ENCODE results near the gene DYSF. TPM values are rescaled to one million over a fixed set of nuclear protein-coding genes. Genes with fewer than 3 reads are reported as not detected.

The DYSF gene
- total RNA-seq, 2 experiments from 2014 or later: not detected

DNA sequence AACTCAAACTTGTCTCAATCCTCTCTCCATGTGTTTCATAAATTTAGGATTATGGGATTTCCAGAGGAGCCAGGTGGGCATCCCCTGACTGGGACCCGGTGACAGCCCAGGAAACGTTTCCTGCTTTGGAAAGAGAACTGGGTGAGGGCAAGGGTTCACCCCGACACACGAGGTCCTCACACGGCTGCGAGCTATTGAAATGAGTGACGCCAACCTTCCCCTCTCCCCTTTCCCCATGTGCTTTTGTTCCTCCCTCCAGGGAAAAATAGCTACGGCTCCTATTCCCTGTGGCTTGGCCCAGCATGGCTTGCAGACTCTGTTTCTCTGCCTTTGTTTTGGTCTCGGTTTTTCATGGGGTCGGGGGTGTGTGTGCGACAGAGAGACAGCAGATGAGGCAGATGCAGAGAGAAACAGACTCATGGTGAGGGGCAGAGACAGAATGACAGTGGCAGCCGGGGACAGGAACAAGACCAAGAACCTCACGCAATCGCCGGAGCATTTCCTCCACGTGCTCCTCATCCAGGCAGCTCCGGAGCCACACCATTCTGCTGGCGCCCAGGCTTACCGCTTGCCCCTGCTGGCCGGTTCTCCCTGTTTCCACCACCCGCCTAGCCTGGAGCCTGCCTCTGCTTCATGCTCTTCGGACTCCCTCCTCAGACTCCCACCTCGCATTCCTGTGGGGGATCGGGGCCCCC is 238.5 kb downstream of the DYSF start:
- no peak overlapping the region for H2AFZ ChIP-seq (ENCODE audit: low read length)
- no peak for DNase-seq (ENCODE audit: low spot score)

DNA sequence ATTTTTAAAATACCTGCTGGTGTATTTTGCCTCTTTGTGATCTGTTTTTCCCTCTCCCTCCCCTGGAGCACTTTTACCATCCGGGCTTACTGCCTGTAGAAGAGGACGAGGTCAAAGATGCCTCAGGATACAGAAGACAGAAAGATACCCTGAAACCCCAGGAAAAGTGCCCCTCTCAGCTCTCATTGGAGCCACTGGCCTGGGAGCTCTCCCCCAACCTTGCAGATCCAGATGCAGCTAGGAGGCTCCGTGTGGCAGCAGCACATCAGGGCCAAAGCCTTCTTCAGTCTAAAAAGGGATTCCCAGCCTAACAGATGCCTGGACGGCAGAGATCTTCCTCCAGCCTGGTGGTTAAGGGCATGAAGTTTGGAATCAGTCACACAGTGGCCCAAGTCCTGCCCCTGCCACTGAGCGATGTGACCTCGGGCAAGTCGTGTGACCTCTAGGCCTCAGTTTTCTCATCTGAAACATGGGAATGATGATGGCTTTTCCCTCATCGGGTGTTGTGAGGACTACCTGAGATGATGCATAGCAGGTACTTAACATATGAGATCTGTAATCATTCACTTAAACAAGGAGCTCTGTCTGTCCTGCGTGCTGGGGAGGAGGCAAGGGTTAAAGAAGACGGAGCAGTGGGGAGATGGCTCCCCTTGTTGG is 239.4 kb downstream of the DYSF start:
- no peak for DNase-seq (ENCODE audit: low spot score)
- TF ChIP-seq, protein P1, sequence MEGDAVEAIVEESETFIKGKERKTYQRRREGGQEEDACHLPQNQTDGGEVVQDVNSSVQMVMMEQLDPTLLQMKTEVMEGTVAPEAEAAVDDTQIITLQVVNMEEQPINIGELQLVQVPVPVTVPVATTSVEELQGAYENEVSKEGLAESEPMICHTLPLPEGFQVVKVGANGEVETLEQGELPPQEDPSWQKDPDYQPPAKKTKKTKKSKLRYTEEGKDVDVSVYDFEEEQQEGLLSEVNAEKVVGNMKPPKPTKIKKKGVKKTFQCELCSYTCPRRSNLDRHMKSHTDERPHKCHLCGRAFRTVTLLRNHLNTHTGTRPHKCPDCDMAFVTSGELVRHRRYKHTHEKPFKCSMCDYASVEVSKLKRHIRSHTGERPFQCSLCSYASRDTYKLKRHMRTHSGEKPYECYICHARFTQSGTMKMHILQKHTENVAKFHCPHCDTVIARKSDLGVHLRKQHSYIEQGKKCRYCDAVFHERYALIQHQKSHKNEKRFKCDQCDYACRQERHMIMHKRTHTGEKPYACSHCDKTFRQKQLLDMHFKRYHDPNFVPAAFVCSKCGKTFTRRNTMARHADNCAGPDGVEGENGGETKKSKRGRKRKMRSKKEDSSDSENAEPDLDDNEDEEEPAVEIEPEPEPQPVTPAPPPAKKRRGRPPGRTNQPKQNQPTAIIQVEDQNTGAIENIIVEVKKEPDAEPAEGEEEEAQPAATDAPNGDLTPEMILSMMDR (conservative IDR thresholded peaks at IDR 0.05; ENCODE audit: low read length): no peak
- TF ChIP-seq EZH2phosphoT487 (IDR thresholded peaks at IDR 0.05; ENCODE audit: borderline replicate concordance, low read depth, low read length): no peak
- CTCF ChIA-PET (ENCODE audit: unreplicated experiment): no interaction called here
- Histone ChIP-seq H3K36me3 (ENCODE audit: insufficient read depth, low read length) (no peaks in the 10 kb centered on the region), H3K9me3 (ENCODE audit: low read length) (no peaks in the 10 kb centered on the region), H3K9me2 (ENCODE audit: insufficient read depth, low read length) (no peaks in the 10 kb centered on the region), H3K4me3 (ENCODE audit: low read depth, low read length, poor library complexity, severe bottlenecking) (no peak overlapping the region), H3K79me2 (ENCODE audit: insufficient read depth, low read depth, low read length) (no peaks in the 10 kb centered on the region), H3K4me1 (ENCODE audit: insufficient read depth, low read length, poor library complexity, severe bottlenecking) (no peaks in the 10 kb centered on the region), H2AFZ (ENCODE audit: low read length) (no peak overlapping the region), H3K4me2 (ENCODE audit: low read length) (no peak overlapping the region), H3K27ac (ENCODE audit: low read depth, low read length, poor library complexity, severe bottlenecking) (no peak overlapping the region), H4K20me1 (ENCODE audit: insufficient read depth, low read length) (no peaks in the 10 kb centered on the region)
- POLR2A ChIA-PET: interaction anchor here (0.6 kb wide), 1 partner anchor 9 kb away, joined by 3 read pairs; no protein-coding TSS in a partner anchor
- BruUV-seq (replicated peaks): no TSS peak
- intact Hi-C loops (cut with micrococcal nuclease; ENCODE audit: unreplicated experiment): no loop called here

More for the DNA sequence above, 238.5 kb downstream of the DYSF start:
- H3K27ac ChIP-seq (ENCODE audit: low read depth, low read length, poor library complexity, severe bottlenecking): no peak overlapping the region
- POLR2A ChIA-PET: no interaction called here
- CTCF ChIA-PET (ENCODE audit: unreplicated experiment): no interaction called here
- H3K36me3 ChIP-seq (ENCODE audit: insufficient read depth, low read length): no peaks in the 10 kb centered on the region
- H3K4me1 ChIP-seq (ENCODE audit: insufficient read depth, low read length, poor library complexity, severe bottlenecking): no peaks in the 10 kb centered on the region
- no peaks in the 10 kb centered on the region for H3K9me3 ChIP-seq (ENCODE audit: low read length)
- H4K20me1 ChIP-seq (ENCODE audit: insufficient read depth, low read length): no peaks in the 10 kb centered on the region
- no peak overlapping the region for H3K4me2 ChIP-seq (ENCODE audit: low read length)
- TF ChIP-seq, protein P1 (conservative IDR thresholded peaks at IDR 0.05; ENCODE audit: low read length): no peak
- no peak for TF ChIP-seq EZH2phosphoT487 (IDR thresholded peaks at IDR 0.05; ENCODE audit: borderline replicate concordance, low read depth, low read length)
- no TSS peak for BruUV-seq (replicated peaks)
- H3K79me2 ChIP-seq (ENCODE audit: insufficient read depth, low read depth, low read length): no peaks in the 10 kb centered on the region
- no peaks in the 10 kb centered on the region for H3K9me2 ChIP-seq (ENCODE audit: insufficient read depth, low read length)
- intact Hi-C loops (cut with micrococcal nuclease; ENCODE audit: unreplicated experiment): no loop called here
- H3K4me3 ChIP-seq (ENCODE audit: low read depth, low read length, poor library complexity, severe bottlenecking): no peak overlapping the region
